ENCODE data around the gene DPH2.

The DPH2 gene

DNA sequence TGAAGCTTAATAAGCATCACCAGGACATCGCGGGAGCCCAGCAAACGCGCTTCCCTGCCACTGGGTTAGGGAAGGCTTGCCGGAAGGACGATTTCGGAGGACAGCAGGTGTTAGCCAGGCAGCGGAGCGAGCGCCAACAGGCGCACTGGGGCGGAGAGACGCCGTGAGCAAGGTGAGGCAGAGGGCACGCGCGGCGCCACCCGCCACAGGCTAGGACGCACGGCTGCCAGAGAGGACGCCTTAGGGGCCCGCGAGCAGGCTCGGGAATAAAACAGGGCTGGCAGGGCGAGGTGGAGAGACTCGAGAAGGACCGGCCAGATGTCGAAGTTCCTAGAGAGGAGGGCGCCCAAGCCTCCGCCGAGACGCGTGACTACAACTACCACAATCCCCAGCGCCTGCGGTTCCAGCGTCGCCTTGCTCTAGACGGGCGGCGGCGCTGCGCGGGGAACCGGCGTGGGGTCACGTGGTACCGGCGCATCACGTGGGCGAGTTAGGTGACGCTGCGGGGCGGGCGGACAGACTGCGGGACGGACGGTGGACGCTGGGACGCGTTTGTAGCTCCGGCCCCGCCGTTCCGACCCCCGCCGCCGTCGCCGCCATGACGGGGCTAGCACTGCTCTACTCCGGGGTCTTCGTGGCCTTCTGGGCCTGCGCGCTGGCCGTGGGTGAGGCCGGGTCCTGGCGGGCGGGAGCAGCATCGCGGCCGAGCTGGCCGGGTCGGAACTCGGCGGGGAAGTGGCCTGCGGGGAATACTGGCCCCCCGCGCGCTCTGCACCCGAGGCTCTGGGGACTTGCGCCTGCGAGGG is 4.8 kb downstream of the DPH2 start, which contains the start of gene ATP6V0B:
TSS of gene ATP6V0B (plus strand) at position 518 of the 806 bp plus-strand sequence. CDS start at position 599, 81 bp downstream.
- DNase-seq: peak; percentile 91 to 95 (median 94)
- H3K27ac ChIP-seq (ENCODE audit: insufficient read depth in 1 of 2, low read depth in 1 of 2, low read length in 2 of 2, poor library complexity in 1 of 2, severe bottlenecking in 2 of 2): peak within 1 kb of the TSS; percentile 64 to 90
- peak within 1 kb of the TSS; percentile 57 to 95 (median 88) for H3K4me3 ChIP-seq (ENCODE audit: control insufficient read depth in 1 of 7, extremely low read depth in 1 of 7, insufficient read depth in 4 of 7, low read depth in 2 of 7, low read length in 6 of 7)
- ChIA-PET CTCF (interaction anchor here (0.7 to 3.5 kb wide), 12 partner anchors 10 to 73 kb away, joined by 3 to 13 read pairs (median 3); partner anchors contain the start of genes ARTN and CCDC24), POLR2A (interaction anchor here (0.6 to 1.2 kb wide), 2 partner anchors 28 to 30 kb away, joined by 3 to 5 read pairs; partner anchors contain the start of gene IPO13)
- H3K4me1 ChIP-seq (ENCODE audit: control extremely low read depth in 1 of 4, control insufficient read depth in 4 of 4, insufficient read depth in 4 of 4, low read length in 3 of 4): peaks cover 7 to 56% (median 43%) of the 10 kb centered on the region in 4 experiments
- 0% methylated on average over 87 of the region's 93 CpGs for WGBS (ENCODE audit: insufficient coverage)
- H3K9me3 ChIP-seq (ENCODE audit: control extremely low read depth in 1 of 5, control insufficient read depth in 4 of 5, insufficient read depth in 2 of 5, low read depth in 1 of 5, low read length in 4 of 5): no peaks in the 10 kb centered on the region
- H3K27me3 ChIP-seq (replicated peaks in 2 of 5; ENCODE audit: control insufficient read depth in 4 of 5, insufficient read depth in 5 of 5, low read length in 4 of 5): no peaks in the 10 kb centered on the region
- H3K36me3 ChIP-seq (ENCODE audit: control insufficient read depth in 4 of 4, insufficient read depth in 4 of 4, low read length in 3 of 4): peaks cover 2 to 47% (median 30%) of the 10 kb centered on the region in 4 experiments

DNA sequence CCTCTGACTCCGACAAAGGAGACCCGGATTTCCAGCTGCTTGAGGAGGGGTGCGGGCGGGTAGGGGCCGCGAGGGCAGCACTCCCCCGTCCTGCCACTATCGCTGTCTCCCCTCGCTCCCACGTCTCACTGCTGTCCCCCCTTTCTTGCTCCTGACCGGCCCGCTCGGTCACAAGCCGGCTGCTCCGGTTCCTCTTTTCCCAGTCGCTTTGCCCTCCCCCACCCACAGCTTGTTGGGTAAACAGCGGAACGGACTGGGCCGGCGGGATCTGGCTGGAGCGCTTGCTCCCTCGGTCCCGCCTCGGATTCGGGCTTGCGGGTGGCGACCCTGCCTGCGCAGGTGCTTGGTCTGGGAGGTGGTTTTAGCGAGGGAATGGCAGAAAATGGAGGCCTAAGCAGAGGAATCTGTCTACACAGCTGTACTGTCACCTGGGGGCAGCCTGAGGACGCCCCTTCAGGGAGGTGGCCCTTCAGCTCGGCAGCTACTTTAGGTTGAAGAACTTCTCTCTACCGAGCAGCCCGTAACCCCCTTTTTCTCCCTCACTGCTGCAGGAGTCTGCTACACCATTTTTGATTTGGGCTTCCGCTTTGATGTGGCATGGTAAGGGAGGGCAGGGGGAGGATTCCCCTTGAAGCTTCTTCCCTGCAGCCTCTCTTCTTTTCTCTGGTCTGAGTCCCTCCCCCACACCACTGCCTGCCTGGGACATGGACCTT is 5.6 kb downstream of the DPH2 start:
- CTCF ChIA-PET: interaction anchor here (0.8 to 3.5 kb wide), 9 partner anchors 10 to 72 kb away, joined by 3 to 13 read pairs (median 4); partner anchors contain the start of genes ARTN and CCDC24
- peak overlapping the region; percentile 57 to 95 (median 88) for H3K4me3 ChIP-seq (ENCODE audit: control insufficient read depth in 1 of 7, extremely low read depth in 1 of 7, insufficient read depth in 4 of 7, low read depth in 2 of 7, low read length in 6 of 7)
- no peaks in the 10 kb centered on the region for H3K9me3 ChIP-seq (ENCODE audit: control extremely low read depth in 1 of 5, control insufficient read depth in 4 of 5, insufficient read depth in 2 of 5, low read depth in 1 of 5, low read length in 4 of 5)
- H3K36me3 ChIP-seq (ENCODE audit: control insufficient read depth in 4 of 4, insufficient read depth in 4 of 4, low read length in 3 of 4): peaks cover 2 to 47% (median 30%) of the 10 kb centered on the region in 4 experiments
- WGBS (ENCODE audit: insufficient coverage): 0% methylated on average over 29 of the region's 34 CpGs
- peaks cover 7 to 58% (median 46%) of the 10 kb centered on the region in 4 experiments for H3K4me1 ChIP-seq (ENCODE audit: control extremely low read depth in 1 of 4, control insufficient read depth in 4 of 4, insufficient read depth in 4 of 4, low read length in 3 of 4)
- DNase-seq: peak; percentile 56 to 76 (median 66)
- H3K27ac ChIP-seq (ENCODE audit: insufficient read depth in 1 of 2, low read depth in 1 of 2, low read length in 2 of 2, poor library complexity in 1 of 2, severe bottlenecking in 2 of 2): peak overlapping the region; percentile 64 to 90
- POLR2A ChIA-PET: interaction anchor here (1.2 kb wide), 1 partner anchor 28 kb away, joined by 5 read pairs; the partner anchor contains the start of gene IPO13
- no peaks in the 10 kb centered on the region for H3K27me3 ChIP-seq (replicated peaks in 2 of 5; ENCODE audit: control insufficient read depth in 4 of 5, insufficient read depth in 5 of 5, low read length in 4 of 5)

DNA sequence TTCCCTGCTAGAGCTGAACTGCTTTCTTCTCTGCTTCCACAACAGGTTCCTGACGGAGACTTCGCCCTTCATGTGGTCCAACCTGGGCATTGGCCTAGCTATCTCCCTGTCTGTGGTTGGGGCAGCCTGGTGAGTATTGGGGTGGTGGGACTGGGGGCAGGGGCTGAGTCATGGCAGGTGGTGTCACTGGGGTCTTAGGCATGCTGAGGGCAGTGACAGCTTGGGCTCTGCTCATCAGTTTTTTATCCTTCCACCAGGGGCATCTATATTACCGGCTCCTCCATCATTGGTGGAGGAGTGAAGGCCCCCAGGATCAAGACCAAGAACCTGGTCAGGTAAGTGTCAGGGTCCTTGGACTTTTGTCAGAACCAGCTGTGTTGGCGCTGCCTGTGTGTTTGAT is 6.2 kb downstream of the DPH2 start:
- peak in 2 of 3 donors; percentile 19 to 32 for DNase-seq
- Histone ChIP-seq H3K9me3 (ENCODE audit: control extremely low read depth in 1 of 5, control insufficient read depth in 4 of 5, insufficient read depth in 2 of 5, low read depth in 1 of 5, low read length in 4 of 5) (no peaks in the 10 kb centered on the region), H3K27ac (ENCODE audit: insufficient read depth in 1 of 2, low read depth in 1 of 2, low read length in 2 of 2, poor library complexity in 1 of 2, severe bottlenecking in 2 of 2) (peak overlapping the region in 1 of 2 experiments; percentile 90), H3K27me3 (replicated peaks in 2 of 5; ENCODE audit: control insufficient read depth in 4 of 5, insufficient read depth in 5 of 5, low read length in 4 of 5) (no peaks in the 10 kb centered on the region), H3K4me3 (ENCODE audit: control insufficient read depth in 1 of 7, extremely low read depth in 1 of 7, insufficient read depth in 4 of 7, low read depth in 2 of 7, low read length in 6 of 7) (peak overlapping the region in 6 of 7 experiments; percentile 57 to 95 (median 89)), H3K36me3 (ENCODE audit: control insufficient read depth in 4 of 4, insufficient read depth in 4 of 4, low read length in 3 of 4) (peaks cover 2 to 44% (median 30%) of the 10 kb centered on the region in 4 experiments), H3K4me1 (ENCODE audit: control extremely low read depth in 1 of 4, control insufficient read depth in 4 of 4, insufficient read depth in 4 of 4, low read length in 3 of 4) (peaks cover 7 to 56% (median 39%) of the 10 kb centered on the region in 4 experiments)
- CTCF ChIA-PET: interaction anchor here (0.8 to 3.5 kb wide), 8 partner anchors 9 to 71 kb away, joined by 3 to 13 read pairs (median 4); partner anchors contain the start of gene CCDC24
- POLR2A ChIA-PET: interaction anchor here (1.3 kb wide), 1 partner anchor 16 kb away, joined by 3 read pairs; no protein-coding TSS in a partner anchor
- WGBS (ENCODE audit: insufficient coverage): no CpG with 5 or more reads among the region's 4 CpGs

DNA sequence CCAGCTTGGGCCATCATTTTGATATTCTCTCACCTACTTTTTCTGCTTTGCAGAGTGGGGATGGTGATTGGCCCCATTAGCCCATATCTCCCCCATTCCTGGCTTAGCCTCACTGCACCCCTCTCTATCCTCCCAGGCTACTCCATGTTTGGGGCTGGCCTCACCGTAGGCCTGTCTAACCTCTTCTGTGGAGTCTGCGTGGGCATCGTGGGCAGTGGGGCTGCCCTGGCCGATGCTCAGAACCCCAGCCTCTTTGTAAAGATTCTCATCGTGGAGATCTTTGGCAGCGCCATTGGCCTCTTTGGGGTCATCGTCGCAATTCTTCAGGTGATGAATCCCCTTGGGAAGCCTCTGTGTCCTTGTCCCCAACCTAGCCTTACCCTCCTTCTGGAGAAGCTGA is 7.1 kb downstream of the DPH2 start:
- Histone ChIP-seq H3K27ac (ENCODE audit: insufficient read depth in 1 of 2, low read depth in 1 of 2, low read length in 2 of 2, poor library complexity in 1 of 2, severe bottlenecking in 2 of 2) (no peak overlapping the region), H3K4me1 (ENCODE audit: control extremely low read depth in 1 of 4, control insufficient read depth in 4 of 4, insufficient read depth in 4 of 4, low read length in 3 of 4) (peaks cover 7 to 55% (median 39%) of the 10 kb centered on the region in 4 experiments), H3K36me3 (ENCODE audit: control insufficient read depth in 4 of 4, insufficient read depth in 4 of 4, low read length in 3 of 4) (peaks cover 2 to 37% (median 27%) of the 10 kb centered on the region in 4 experiments), H3K27me3 (replicated peaks in 2 of 5; ENCODE audit: control insufficient read depth in 4 of 5, insufficient read depth in 5 of 5, low read length in 4 of 5) (no peaks in the 10 kb centered on the region), H3K9me3 (ENCODE audit: control extremely low read depth in 1 of 5, control insufficient read depth in 4 of 5, insufficient read depth in 2 of 5, low read depth in 1 of 5, low read length in 4 of 5) (no peaks in the 10 kb centered on the region), H3K4me3 (ENCODE audit: control insufficient read depth in 1 of 7, extremely low read depth in 1 of 7, insufficient read depth in 4 of 7, low read depth in 2 of 7, low read length in 6 of 7) (peak overlapping the region in 2 of 7 experiments; percentile 14 to 93)
- ChIA-PET CTCF (interaction anchor here (1.9 to 3.5 kb wide), 2 partner anchors 14 to 29 kb away, joined by 6 to 13 read pairs; partner anchors contain the start of gene CCDC24), POLR2A (interaction anchor here (1.3 kb wide), 1 partner anchor 15 kb away, joined by 3 read pairs; no protein-coding TSS in a partner anchor)
- no peak for DNase-seq
- WGBS (ENCODE audit: insufficient coverage): 93% methylated on average over 7 of the region's 8 CpGs

DNA sequence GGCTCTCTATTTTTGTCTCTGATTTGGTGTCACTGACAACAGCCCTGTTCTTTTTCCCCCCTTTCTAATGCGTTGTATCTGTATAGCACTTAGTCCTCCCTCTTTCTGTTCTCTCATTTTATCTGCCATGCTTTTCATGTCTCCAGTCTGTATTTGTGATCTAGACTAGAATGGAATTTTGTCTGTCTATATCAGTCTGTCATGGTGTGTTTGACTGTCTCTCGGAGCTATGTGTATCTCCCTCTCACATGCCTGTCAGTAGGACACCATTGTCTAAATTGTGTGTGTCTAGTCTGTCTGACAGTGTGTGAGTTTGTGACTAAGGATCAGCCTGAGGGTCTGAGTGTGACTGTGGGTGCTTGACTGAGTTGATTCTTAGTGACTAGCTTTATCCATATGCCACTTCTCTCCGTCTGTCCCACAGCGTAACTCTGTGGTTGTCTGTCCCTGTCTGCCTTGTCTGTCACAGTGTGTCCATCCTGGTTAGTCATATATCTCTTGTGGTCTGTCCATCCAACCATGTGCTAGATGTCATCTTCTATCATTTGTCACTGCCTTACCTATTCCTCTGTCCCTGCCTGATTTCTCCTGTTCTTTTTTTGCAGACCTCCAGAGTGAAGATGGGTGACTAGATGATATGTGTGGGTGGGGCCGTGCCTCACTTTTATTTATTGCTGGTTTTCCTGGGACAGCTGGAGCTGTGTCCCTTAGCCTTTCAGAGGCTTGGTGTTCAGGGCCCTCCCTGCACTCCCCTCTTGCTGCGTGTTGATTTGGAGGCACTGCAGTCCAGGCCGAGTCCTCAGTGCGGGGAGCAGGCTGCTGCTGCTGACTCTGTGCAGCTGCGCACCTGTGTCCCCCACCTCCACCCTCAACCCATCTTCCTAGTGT is 7.8 kb downstream of the DPH2 start:
- Histone ChIP-seq H3K36me3 (ENCODE audit: control insufficient read depth in 4 of 4, insufficient read depth in 4 of 4, low read length in 3 of 4) (peaks cover 2 to 32% (median 21%) of the 10 kb centered on the region in 4 experiments), H3K4me1 (ENCODE audit: control extremely low read depth in 1 of 4, control insufficient read depth in 4 of 4, insufficient read depth in 4 of 4, low read length in 3 of 4) (peaks cover 7 to 55% (median 39%) of the 10 kb centered on the region in 4 experiments), H3K27ac (ENCODE audit: insufficient read depth in 1 of 2, low read depth in 1 of 2, low read length in 2 of 2, poor library complexity in 1 of 2, severe bottlenecking in 2 of 2) (no peak overlapping the region), H3K4me3 (ENCODE audit: control insufficient read depth in 1 of 7, extremely low read depth in 1 of 7, insufficient read depth in 4 of 7, low read depth in 2 of 7, low read length in 6 of 7) (no peak overlapping the region), H3K27me3 (replicated peaks in 2 of 5; ENCODE audit: control insufficient read depth in 4 of 5, insufficient read depth in 5 of 5, low read length in 4 of 5) (no peaks in the 10 kb centered on the region), H3K9me3 (ENCODE audit: control extremely low read depth in 1 of 5, control insufficient read depth in 4 of 5, insufficient read depth in 2 of 5, low read depth in 1 of 5, low read length in 4 of 5) (no peaks in the 10 kb centered on the region)
- no peak for DNase-seq
- ChIA-PET POLR2A (interaction anchor here (1.3 kb wide), 1 partner anchor 14 kb away, joined by 3 read pairs; no protein-coding TSS in a partner anchor), CTCF (interaction anchor here (0.9 to 3.5 kb wide), 4 partner anchors 11 to 43 kb away, joined by 3 to 13 read pairs (median 4); partner anchors contain the start of gene CCDC24)
- WGBS (ENCODE audit: insufficient coverage): 95% methylated on average over 3 of the region's 9 CpGs

DNA sequence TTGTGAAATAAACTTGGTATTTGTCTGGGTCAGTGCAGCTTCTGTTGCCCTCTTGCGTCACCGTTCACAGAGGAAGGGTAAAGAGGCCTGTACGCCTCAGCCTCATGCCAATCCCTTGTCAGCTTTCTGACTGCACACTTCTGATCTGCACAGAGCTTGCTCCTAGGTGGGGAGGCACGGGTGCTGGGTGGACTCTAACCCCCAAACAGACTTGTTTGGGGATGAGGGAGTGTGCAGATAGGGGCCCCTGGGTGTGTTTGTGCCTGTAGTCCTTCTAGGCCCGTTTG is 8.4 kb downstream of the DPH2 start:
- H3K27ac ChIP-seq (ENCODE audit: insufficient read depth in 1 of 2, low read depth in 1 of 2, low read length in 2 of 2, poor library complexity in 1 of 2, severe bottlenecking in 2 of 2): no peak overlapping the region

More for the DNA sequence above, 8.4 kb downstream of the DPH2 start:
- POLR2A ChIA-PET: no interaction called here
- peaks cover 7 to 55% (median 39%) of the 10 kb centered on the region in 4 experiments for H3K4me1 ChIP-seq (ENCODE audit: control extremely low read depth in 1 of 4, control insufficient read depth in 4 of 4, insufficient read depth in 4 of 4, low read length in 3 of 4)
- H3K4me3 ChIP-seq (ENCODE audit: control insufficient read depth in 1 of 7, extremely low read depth in 1 of 7, insufficient read depth in 4 of 7, low read depth in 2 of 7, low read length in 6 of 7): peak overlapping the region in 1 of 7 experiments; percentile 67
- no peaks in the 10 kb centered on the region for H3K9me3 ChIP-seq (ENCODE audit: control extremely low read depth in 1 of 5, control insufficient read depth in 4 of 5, insufficient read depth in 2 of 5, low read depth in 1 of 5, low read length in 4 of 5)
- DNase-seq: no peak
- 80% methylated on average over 1 of the region's 5 CpGs for WGBS (ENCODE audit: insufficient coverage)
- no peaks in the 10 kb centered on the region for H3K27me3 ChIP-seq (replicated peaks in 2 of 5; ENCODE audit: control insufficient read depth in 4 of 5, insufficient read depth in 5 of 5, low read length in 4 of 5)
- CTCF ChIA-PET: interaction anchor here (0.9 to 3.5 kb wide), 4 partner anchors 11 to 43 kb away, joined by 3 to 13 read pairs (median 4); partner anchors contain the start of gene CCDC24
- H3K36me3 ChIP-seq (ENCODE audit: control insufficient read depth in 4 of 4, insufficient read depth in 4 of 4, low read length in 3 of 4): peaks cover 2 to 34% (median 19%) of the 10 kb centered on the region in 4 experiments
